Motor neuron (in vitro differentiated cells): ENCODE results near the gene GADL1. TPM values are rescaled to one million over a fixed set of nuclear protein-coding genes. Genes with fewer than 3 reads are reported as not detected.

Experiments used
- ATAC-seq, 8 experiments: fragments of 200-7000 bp; cut with Tn5 transposase; replicated peaks in 6 of 8; 2 replicates each; pipeline ENCODE4 v1.8.0; 2021; ENCODE audit warnings: mild to moderate bottlenecking in 8 of 8, moderate library complexity in 8 of 8
- H3K27ac ChIP-seq, 2 donors: fragments of 250-450 bp; sonication (Bioruptor Pico); 2 replicates each; pipeline ENCODE4 v1.9.0; 2021; ENCODE audit warnings: antibody characterized with exemption in 2 of 2, mild to moderate bottlenecking in 2 of 2, moderate library complexity in 1 of 2
- H3K4me1 ChIP-seq, 2 donors: fragments of 250-450 bp; sonication (Bioruptor Pico); replicated peaks in 1 of 2; 2 replicates each; pipeline ENCODE4 v1.6.1; 2021; ENCODE audit warnings: antibody characterized with exemption in 2 of 2, mild to moderate bottlenecking in 2 of 2, moderate library complexity in 1 of 2
- H3K4me3 ChIP-seq, 5 donors: fragments of 250-450 bp; sonication (Bioruptor Pico); 2 replicates each; pipeline ENCODE4 v1.9.0; 2021; ENCODE audit warnings: antibody characterized with exemption in 5 of 5, mild to moderate bottlenecking in 5 of 5, moderate library complexity in 4 of 5
- WGBS, 10 experiments: fragments of 450-650 bp; shearing (Covaris generic); methylation state at CpG; one replicate each; pipeline ENCODE4 v1.0.0; 2022; 5-methylcytosine and 5-hydroxymethylcytosine counted together
- in situ Hi-C, 9 experiments: fragments of 400-800 bp; cut with MboI; loops; one replicate each; pipeline ENCODE4 v1.15.0; 2021; ENCODE audit warnings: low sequenced_read_pairs in 9 of 9, low pct_unique_long_range_greater_than_20kb in 2 of 9; ENCODE audit not compliant: unreplicated experiment in 9 of 9
- total RNA-seq, 8 experiments: library from RNA; unstranded; fragments of 300-600 nt; gene quantifications; 2 replicates each; pipeline versions ENCODE4 v1.2.3 to v1.2.4, GENCODE V29; 2022

The GADL1 gene
- total RNA-seq, 8 experiments from 2014 or later = 0.07 to 3.9 (median 0.49) TPM

GRCh38 chr3:30864836-30865235 is 29.6 kb downstream of the GADL1 start:
- in situ Hi-C loops = no loop called here
- WGBS, 10 experiments = 81 to 100% (median 94%) methylated on average over 1 to 2 of the region's 2 CpGs; no CpG with 5 or more reads in 5 of the 10 experiments
- Histone ChIP-seq H3K27ac (no peak overlapping the region), H3K4me1 (no peaks in the 10 kb centered on the region), H3K4me3 (no peak overlapping the region)
- ATAC-seq = no peak

GRCh38 chr3:30864132-30864531 is 30.3 kb downstream of the GADL1 start:
- H3K4me1 ChIP-seq = no peaks in the 10 kb centered on the region
- in situ Hi-C loops = no loop called here
- ATAC-seq = no peak
- H3K4me3 ChIP-seq = no peak overlapping the region
- 22 to 100% (median 71%) methylated on average over 1 to 5 of the region's 5 CpGs for WGBS, 10 experiments
- H3K27ac ChIP-seq = no peak overlapping the region

- no peak overlapping the region for H3K27ac ChIP-seq
These were observed 32.5 kb downstream of the GADL1 start for GRCh38 chr3:30862004-30862403.

GRCh38 chr3:30858894-30859389 is 35.5 kb downstream of the GADL1 start:
- Histone ChIP-seq H3K4me3 (no peak overlapping the region), H3K27ac (no peak overlapping the region), H3K4me1 (no peaks in the 10 kb centered on the region)
- in situ Hi-C loops = no loop called here
- no peak for ATAC-seq
- 77 to 94% (median 86%) methylated on average over 2 to 5 of the region's 5 CpGs; no CpG with 5 or more reads in 1 of the 10 experiments for WGBS, 10 experiments

More at GRCh38 chr3:30862004-30862403, 32.5 kb downstream of the GADL1 start:
- H3K4me1 ChIP-seq = no peaks in the 10 kb centered on the region
- peak in 2 of 8 experiments; percentile 59 to 70 for ATAC-seq
- no peak overlapping the region for H3K4me3 ChIP-seq
- WGBS, 10 experiments = 7 to 100% (median 83%) methylated on average over 1 to 2 of the region's 2 CpGs; no CpG with 5 or more reads in 1 of the 10 experiments
- in situ Hi-C loops = no loop called here

GRCh38 chr3:30855400-30856292 is 38.8 kb downstream of the GADL1 start:
- WGBS, 10 experiments = 33 to 100% (median 67%) methylated on average over 1 to 6 of the region's 6 CpGs
- in situ Hi-C loops = no loop called here
- Histone ChIP-seq H3K4me1 (peaks cover 0 to 5% of the 10 kb centered on the region in 2 donors), H3K4me3 (no peak overlapping the region), H3K27ac (no peak overlapping the region)
- peak in 3 of 8 experiments; percentile 36 to 91 (median 46) for ATAC-seq

GRCh38 chr3:30852833-30853232 is 41.6 kb downstream of the GADL1 start:
- in situ Hi-C loops = no loop called here
- ATAC-seq = no peak
- no peak overlapping the region for H3K4me3 ChIP-seq
- no peak overlapping the region for H3K27ac ChIP-seq
- 29 to 100% (median 64%) methylated on average over 1 to 4 of the region's 4 CpGs; no CpG with 5 or more reads in 2 of the 10 experiments for WGBS, 10 experiments
- peaks cover 0 to 13% of the 10 kb centered on the region in 2 donors for H3K4me1 ChIP-seq

- H3K4me3 ChIP-seq = no peak overlapping the region
These were observed 46.2 kb downstream of the GADL1 start for GRCh38 chr3:30848087-30848779.

GRCh38 chr3:30847592-30847991 is 46.9 kb downstream of the GADL1 start:
- no peak overlapping the region for H3K27ac ChIP-seq
- peaks cover 11 to 41% of the 10 kb centered on the region in 2 donors for H3K4me1 ChIP-seq
- in situ Hi-C loops = no loop called here
- WGBS, 10 experiments = 10 to 98% (median 73%) methylated on average over 2 to 3 of the region's 3 CpGs; no CpG with 5 or more reads in 2 of the 10 experiments
- ATAC-seq = no peak
- H3K4me3 ChIP-seq = no peak overlapping the region

More at GRCh38 chr3:30848087-30848779, 46.2 kb downstream of the GADL1 start:
- 52 to 100% (median 78%) methylated on average over 1 to 3 of the region's 3 CpGs; no CpG with 5 or more reads in 1 of the 10 experiments for WGBS, 10 experiments
- ATAC-seq = no peak
- Histone ChIP-seq H3K4me1 (peaks cover 11 to 41% of the 10 kb centered on the region in 2 donors), H3K27ac (no peak overlapping the region)
- in situ Hi-C loops = no loop called here

- no peak overlapping the region for H3K4me3 ChIP-seq
- 42 to 93% (median 71%) methylated on average over 1 to 2 of the region's 2 CpGs; no CpG with 5 or more reads in 2 of the 10 experiments for WGBS, 10 experiments
- H3K4me1 ChIP-seq = peaks cover 11 to 44% of the 10 kb centered on the region in 2 donors
- in situ Hi-C loops = no loop called here
- peak in 5 of 8 experiments; percentile 69 to 97 (median 96) for ATAC-seq
- H3K27ac ChIP-seq = no peak overlapping the region
These were observed 48.9 kb downstream of the GADL1 start for GRCh38 chr3:30845606-30846005.

GRCh38 chr3:30843877-30844276 is 50.6 kb downstream of the GADL1 start:
- peaks cover 11 to 40% of the 10 kb centered on the region in 2 donors for H3K4me1 ChIP-seq
- no peak overlapping the region for H3K27ac ChIP-seq
- in situ Hi-C loops = no loop called here
- no peak for ATAC-seq
- H3K4me3 ChIP-seq = no peak overlapping the region
- WGBS, 10 experiments = 25 to 100% (median 92%) methylated on average over 2 to 10 of the region's 10 CpGs; no CpG with 5 or more reads in 2 of the 10 experiments

GRCh38 chr3:30836141-30836540 is 58.3 kb downstream of the GADL1 start:
- 40 to 100% (median 100%) methylated on average over 1 of the region's 1 CpG; no CpG with 5 or more reads in 5 of the 10 experiments for WGBS, 10 experiments
- Histone ChIP-seq H3K4me3 (no peak overlapping the region), H3K27ac (no peak overlapping the region), H3K4me1 (peaks cover 0 to 10% of the 10 kb centered on the region in 2 donors)
- no peak for ATAC-seq
- in situ Hi-C loops = no loop called here

- peaks cover 0 to 5% of the 10 kb centered on the region in 2 donors for H3K4me1 ChIP-seq
- H3K27ac ChIP-seq = no peak overlapping the region
- no peak for ATAC-seq
- WGBS, 10 experiments = 0 to 65% (median 19%) methylated on average over 1 to 2 of the region's 2 CpGs; no CpG with 5 or more reads in 2 of the 10 experiments
- in situ Hi-C loops = no loop called here
- no peak overlapping the region for H3K4me3 ChIP-seq
These were observed 58.8 kb downstream of the GADL1 start for GRCh38 chr3:30835667-30836066.
